Retina (tissue), 1 donor: ENCODE measurements around the gene COG5.

Experiments
- DNase-seq: peaks from one replicate; pipeline ENCODE4 v3.0.0-alpha.2; 2016

COG5 gene

DNA sequence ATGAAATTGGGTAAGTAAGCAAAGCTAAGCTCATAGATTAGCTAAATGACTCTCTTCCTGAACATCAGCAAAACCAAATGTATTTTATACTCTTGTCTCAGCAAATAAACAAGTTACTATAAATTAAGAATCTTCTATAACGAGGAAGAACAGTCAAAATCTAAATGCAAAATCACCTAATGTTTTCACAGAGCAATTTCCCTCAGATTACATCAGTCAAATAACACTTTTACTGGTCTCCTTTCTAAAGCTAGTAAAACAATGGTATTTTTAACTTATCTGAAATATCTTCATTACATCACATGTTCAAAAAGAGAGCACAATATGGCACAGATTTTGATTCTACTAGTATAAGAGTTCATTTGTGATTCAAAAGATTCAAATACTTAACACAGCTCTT lies 110.3 kb downstream of the COG5 start:
- no peak for DNase-seq

DNA sequence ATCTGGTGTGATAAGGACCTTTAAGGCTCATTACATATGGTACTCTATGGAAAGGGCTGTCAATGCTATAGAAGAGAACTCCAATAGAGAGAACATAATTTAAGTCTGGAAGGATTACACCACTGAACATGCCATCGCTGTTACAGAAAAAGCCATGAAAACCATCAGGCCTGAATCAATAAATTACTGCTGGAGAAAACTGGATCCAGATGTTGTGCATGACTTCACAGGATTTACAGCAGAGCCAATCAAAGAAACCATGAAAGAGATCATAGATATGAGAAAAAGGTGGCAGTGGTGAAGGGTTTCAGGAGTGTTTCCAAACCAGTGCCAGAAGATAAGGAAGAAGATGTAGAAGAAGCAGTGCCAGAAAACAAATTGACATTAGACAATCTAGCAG lies 112.8 kb downstream of the COG5 start:
- no peak for DNase-seq

DNA sequence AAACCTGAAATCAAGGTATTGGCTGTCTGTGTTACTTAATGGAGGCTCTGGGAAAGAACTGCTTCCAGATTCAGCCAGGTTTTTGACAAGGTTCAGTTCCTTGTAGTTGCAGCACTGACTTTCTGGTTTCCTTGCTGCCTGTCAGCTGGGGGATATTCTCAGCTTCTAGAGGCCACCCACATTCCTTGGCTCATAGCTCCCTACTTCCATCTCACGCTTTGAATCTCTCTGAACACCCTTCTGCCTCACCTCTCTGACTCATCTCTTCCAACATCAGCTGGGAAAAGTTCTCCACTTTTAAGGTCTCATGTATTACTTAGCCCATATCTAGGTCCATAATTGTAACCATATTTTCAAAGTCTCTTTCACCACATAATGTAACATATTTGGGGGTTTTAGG lies 116.7 kb downstream of the COG5 start:
- DNase-seq, result no peak

DNA sequence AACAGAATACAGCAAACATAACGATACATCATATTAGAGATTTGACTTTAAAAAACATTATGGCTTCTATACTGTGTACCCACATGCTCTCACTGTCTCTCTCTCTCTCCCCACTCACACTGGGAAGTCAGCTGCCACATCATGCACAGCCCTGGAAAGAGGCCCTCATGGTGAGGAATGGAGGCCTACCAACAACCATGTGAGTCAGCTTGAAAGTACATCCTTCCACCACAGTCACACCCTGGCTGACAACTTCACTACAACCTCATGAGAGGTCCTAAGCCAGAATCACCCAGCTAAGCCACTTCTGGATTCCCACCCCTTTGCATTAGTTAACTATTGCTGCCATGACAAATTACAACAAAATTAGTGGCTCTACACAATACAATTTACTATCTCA lies 117.2 kb downstream of the COG5 start:
- no peak for DNase-seq

DNA sequence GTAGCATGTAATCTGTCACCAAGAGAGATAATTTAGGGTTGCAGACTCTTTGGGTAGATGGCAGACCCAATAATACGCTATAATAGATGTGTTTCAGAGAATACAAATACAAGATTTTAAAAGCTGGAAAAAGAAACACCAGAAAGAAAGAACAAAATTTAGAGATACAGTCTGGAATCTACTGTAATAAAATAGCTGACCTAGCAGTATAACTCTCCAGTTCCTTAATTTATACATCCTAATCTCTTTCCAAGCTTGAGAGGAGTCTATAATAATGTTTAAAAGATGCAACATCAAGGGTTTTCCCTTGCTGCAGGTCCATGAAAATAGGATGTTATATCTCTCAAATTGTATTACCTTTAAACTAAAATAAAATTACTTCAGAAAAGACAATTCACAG lies 121.0 kb downstream of the COG5 start:
- no peak for DNase-seq

DNA sequence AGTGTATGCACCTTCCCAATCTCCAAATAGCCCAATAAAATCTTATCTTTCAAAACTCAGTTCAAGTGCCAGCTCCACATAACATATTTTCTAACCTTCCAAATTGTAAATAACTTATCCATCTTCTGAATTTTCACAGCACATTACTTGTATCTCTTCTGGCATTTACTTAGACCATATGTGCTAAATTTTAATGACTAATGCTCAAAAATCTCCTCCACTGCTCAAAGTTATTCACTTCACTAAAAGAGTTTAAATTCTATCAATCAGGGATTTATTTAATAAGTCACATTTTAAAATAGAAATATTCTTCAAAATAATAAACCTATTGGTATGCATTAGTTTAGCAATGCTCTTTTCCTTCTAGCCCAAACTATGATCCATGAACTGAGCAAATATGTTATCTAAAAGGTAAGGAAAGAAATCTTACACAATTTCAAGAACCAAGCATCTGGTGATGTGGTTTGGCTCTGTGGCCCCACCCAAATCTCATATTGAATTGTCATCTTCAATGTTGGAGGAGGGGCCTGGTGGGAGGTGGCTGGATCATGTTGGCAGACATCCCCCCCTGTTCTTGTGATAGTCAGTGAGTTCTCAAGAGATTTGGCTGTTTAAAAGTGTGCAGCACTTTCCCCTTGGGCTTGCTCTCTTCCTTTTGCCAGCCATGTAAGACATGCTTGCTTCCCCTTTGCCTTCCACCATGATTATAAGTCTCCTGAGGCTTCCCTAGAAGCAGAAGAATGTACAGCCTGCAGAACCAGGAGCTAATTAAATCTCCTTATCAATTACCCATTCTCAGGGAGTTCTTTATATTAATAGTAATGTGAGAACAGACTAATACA lies 121.9 kb downstream of the COG5 start:
- no peak for DNase-seq

DNA sequence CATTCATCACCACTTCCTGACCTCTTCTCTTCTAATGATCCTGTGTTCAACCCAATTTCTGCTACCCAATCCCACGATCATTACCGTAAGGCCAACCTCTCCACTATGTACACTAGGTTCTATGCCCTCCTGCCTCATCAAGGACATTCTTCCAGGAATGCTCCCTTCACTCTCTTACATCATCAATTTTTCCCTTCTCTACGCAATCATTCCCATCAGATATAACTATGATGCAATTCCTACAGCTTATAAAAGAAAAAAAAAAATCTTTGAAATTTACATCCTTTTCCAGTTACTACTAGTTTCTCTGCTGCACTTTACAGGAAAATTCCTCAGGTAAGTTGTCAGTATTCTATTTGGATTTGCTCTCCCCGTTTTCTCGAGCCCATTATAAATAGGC lies 124.7 kb downstream of the COG5 start:
- DNase-seq, result no peak

DNA sequence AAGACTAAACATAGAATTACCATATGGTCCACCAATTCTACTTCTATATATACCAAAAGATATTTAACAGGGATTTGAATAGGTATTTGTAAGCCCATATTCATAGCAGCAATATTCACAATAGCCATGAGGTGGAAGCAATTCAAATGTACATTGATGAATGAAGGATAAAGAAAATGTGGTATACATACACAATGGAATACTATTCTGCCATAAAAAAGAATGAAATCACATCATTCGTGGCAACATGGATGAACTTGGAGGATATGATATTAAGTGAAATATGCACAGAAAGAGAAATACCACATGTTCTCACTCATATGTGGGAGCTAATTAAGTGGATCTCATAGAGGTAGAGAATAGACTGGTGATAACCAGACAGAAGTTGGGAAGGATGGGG lies 128.0 kb downstream of the COG5 start:
- DNase-seq, result no peak

DNA sequence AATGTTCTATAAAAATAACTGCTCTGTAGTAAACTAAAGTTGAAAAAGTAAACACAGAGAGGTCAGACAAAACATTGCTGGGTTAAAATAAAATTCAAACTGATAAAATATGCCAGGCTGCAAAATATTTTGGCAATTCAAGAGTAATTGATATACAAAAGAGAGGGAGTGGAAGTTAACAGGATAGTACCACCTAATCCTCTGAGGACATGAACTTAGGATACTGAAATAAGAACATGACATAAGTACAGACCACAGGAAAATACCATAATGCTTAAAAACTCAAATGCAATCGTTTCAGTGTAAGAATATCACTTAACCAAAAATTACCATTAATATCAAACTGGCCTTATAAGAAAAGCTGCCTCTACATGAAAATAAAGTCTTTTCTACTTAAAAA lies 131.5 kb downstream of the COG5 start:
- no peak for DNase-seq

DNA sequence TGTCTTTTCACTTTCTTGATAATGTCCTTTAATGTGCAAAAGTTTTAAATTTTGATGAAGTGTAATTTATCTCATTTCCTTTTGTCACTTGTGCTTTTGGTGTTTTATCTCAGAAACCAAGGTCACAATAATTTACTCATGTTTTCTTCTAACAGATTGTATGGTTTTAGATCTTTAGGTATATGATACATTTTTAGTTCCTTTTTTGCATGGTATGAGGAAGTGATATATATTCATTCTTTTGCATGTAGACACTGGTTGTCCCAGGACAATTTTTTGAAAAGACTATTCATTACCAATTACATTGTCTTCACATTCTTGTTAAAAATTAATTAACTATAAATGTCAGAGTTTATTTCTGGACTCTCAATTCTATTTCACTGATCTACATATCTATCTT lies 133.7 kb downstream of the COG5 start:
- no peak for DNase-seq

DNA sequence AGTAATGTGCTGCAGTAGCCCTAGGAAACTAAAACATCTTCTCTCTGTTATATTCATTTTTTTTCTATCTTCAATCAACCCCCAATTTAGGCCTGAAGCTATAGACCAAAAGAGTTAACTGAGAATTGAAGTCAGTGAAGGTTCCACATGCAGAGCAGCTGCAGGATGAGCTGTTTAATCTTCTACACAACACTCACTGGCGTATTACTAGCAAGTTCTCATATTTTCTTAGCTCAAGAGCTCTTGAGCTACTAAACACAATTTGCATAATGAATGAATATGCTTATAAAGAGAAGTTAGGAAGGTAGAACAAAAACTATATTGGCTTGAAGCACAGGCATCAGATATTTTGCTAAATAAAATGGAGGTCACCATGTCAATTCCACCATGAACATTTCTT lies 135.1 kb downstream of the COG5 start:
- DNase-seq, result no peak

DNA sequence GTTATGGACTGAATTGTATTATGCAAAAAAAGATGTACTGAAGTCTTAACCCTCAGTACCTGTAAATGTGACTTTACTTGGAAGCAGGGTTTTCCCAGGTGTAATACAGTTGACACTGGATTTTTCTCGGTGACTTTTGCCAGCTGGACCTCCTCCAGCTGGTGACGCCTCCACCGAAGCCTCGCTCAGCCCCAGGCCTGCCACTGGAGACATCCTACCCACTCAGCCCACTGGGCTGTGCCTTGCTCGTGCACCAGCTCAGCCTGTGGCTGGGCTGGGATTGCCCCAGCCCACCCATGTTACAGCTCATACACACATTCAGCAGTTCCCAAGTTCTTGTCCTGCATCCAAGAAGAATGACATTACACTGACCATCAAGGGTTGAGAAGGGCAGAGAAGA lies 136.3 kb downstream of the COG5 start:
- DNase-seq, result no peak

DNA sequence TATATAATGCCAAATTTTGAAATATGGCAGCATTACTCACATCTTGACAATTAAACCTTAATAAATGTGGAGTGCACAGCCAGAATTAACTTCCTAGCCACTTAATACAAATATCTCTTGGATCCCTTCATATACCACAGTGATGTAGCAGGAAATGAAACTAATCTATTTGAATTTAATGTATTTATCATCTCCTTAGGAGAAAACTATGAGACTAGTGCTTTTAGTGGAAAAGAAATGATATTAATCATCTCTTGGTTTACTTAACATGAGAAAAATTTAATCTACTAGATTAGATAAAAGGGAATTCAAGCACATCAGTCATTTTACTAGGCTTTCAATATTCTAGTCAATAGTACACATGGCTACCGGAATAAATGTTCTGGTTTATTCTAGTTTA lies 149.5 kb downstream of the COG5 start:
- DNase-seq, result no peak

DNA sequence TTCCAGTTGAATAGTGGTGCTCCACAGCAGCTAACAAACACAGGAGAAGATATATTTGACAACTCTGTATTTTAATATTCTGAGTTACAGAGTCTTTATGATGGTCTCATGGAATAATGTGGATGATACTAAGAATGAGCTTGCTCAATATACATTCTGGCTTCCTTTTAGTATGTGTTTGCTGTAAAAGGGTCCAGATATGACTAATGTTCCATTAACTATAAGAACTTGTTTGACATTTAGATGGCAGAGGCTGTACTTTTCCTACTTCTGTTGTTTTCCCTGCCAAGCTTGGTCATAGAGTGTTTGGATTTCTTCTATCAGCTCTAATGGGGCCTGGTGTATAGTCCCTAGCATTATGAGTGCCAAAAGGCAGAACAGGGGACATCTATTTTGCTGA lies 155.4 kb downstream of the COG5 start:
- DNase-seq, result no peak

DNA sequence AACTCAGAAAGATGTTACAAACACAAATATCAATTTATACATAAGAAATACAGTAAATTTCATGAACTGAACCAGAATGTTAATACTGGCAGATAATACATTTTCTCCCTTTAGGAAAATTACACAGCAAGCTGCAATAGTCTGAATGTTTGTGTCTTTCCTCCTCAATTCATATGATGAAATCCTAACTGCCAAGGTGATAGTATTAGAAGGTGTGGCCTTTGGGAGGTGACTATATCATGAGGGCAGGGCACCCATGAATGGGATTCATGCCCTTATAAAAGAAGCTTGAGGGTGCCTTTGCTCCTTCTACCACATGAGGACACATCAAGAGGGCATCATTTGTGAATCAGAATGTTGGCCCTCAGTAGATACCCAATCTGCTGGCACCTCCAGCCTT lies 158.2 kb downstream of the COG5 start:
- no peak for DNase-seq

DNA sequence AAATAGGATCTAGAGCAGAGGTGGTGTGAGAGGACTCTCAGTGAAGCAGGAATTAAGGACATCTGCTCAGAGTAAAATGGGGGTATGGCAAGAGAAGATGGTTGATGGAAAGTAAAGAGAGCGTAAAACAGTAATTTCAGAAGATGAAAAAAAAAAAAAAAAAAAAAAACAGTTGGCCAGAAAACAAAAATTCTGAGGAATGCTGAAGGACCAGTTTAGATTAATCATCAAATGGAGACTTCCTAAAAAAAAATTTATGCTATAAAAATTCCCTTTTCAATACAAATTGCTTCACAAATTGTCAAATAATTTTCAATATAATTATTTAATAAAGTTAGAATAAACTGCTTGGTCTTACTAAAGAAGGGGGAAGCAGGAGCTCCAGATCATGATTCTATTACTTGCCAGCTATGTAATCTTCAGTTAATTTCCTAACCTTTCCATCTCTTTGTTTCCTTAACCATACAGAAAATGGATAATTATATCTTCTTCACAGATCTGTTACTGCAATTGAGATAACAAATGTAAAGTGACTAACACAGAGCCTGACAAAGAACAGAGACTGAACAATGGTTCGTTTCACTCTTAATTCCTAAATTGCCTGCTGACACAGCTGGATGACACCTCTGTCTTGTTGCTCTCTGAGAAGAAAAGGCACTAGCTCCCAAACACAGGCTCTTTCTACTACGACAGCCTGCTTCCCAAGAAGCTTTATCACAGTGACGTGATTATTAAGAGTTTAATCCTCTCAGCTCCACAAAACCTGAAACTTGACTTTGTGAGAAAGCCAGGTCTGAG lies 158.8 kb downstream of the COG5 start:
- no peak for DNase-seq

DNA sequence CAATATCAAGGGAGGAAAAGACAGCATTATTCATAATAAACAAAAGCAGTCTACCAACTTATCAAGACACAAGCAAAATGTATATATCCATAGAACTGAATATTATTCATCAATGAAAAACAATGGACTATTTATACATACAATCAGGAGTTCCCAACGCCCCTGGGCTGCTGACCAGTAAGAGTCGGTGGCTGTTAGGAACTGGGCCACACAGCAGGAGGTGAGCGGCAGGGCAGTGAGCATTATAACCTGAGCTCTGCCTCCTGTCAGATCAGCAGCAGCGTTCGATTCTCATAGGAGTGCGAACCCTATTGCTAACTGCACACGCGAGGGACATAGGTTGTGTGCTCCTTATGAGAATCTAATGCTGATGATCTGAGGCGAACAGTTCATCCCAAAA lies 165.6 kb downstream of the COG5 start:
- DNase-seq, result peak; percentile 46

DNA sequence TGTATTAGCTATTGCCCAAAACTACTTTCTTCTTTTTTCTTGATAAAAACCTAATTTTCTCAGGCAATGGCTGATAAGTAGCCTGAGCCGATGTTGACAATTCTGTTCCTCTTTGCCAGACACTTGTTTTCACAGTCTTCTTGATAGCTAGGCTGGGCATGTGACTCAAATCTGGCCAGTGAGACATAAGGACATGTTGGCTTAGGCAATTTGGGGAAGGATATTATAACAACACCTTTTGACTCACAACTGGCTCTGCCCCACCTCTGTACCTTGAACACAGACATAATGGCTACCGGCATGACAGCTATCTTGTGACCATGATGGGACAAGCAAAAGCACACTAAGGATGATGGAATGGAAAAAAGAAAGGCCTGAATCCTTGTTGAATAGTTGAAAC lies 166.7 kb downstream of the COG5 start:
- no peak for DNase-seq

DNA sequence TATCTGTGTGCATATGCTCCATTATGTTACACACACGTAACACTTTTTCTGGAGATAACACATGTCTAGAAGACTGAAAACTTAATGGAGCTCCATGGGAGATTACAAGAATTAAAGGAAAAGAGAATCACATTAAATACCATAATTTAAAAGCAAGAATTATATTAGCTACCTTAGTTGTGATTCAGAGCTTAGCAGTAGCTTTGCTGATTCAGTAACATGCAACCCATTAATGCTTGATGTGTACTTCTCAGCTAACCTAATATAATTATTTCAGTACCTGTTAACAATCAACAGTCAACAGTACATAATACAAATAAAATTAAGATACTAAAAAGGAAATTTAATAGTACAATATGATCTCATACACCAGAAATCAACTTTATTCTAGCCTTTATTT lies 167.6 kb downstream of the COG5 start:
- no peak for DNase-seq

DNA sequence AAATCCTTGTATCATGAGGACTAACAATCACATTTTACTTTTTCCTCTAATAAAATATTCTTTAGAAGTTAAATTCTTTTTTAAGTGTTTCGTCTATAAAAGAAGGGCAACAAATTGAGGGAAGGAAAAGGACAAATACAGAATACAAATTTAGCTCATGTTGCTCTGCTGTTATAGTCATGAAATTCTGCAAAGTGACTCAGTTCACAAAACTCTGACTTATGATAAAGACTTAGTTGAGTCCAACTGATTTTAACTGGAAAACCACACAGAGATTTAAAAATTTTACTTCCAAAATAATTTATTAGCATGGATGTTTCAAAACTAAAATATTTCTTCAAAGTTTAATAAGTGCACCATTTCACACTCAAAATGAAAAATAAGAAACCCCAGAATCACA lies 168.9 kb downstream of the COG5 start:
- DNase-seq, result no peak

DNA sequence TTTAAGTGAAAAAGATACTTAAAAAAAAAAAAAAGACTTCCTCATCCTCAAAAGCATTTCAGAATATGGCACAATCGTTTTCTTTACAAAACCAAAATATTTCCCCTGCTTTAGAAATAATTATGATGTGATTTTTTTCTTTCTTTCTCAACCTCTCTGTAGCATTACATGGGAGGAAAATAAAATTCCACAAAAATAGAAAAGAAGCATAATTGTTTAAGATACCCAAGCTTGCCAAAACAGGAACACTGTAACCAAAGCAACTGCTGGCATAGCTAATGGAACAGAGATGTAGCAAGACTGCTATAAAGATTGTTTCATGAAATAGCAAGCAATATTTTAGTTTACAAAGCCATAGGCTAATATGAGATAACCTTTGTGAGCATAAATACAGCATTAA lies 169.4 kb downstream of the COG5 start:
- no peak for DNase-seq

DNA sequence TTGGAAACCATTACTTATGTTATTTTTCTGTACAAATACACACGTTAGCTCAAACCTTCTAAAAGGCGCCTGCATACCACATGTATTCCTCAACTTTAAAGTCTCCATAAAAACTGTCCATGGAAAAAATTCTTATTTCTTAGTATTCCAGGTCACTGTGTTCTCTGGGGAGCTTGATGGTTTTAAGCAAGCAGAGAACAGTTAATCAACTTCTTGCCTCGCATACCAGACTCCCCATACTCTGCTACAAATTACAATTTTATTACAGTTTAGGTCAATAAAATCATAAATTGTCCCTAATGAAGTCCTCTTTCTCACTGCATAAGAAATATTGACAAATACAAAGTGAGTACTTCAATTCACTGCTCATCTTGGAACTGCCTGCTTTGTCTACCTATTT lies 170.9 kb downstream of the COG5 start:
- DNase-seq, result no peak

DNA sequence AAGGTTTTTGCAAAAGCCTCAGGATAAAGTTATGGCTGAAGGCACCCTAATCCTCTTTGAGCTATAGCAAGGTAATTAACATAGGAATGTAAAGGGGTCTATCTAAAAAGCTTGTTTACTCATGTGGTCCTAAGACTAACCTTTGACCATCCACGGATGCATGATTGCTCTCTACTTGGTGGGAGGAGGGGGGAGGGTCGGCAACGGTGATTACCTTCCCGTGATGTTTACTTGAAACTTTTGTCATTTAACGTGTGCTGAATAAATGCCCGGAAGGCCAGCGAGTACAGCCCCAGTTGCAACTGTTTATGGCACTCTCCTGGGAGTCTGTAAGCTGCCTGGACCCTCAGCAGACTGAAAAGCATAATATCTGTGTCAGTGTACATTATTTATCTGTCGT lies 172.8 kb downstream of the COG5 start:
- peak; percentile 22 for DNase-seq

DNA sequence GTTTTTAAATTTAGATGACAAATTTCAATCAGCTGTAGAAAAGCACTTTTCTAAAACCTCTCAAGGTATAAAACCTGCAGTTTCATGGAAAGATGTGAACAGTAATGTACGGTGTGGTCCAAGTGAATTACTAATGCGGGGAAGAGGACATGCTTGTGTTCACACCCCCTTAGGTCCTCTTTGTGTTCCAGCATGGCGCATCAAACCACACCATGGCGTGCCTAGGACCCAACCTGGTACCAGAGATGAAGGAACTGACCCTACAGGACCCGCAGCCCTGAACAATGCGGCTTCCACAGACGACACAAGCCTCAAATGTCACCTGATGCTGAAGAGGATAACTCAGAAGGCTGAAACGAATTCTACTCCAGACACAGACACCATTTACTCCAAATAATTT lies 175.1 kb downstream of the COG5 start:
- DNase-seq, result no peak
